Measurements from ENCODE around the gene PATL2.
"Not testable (repeated sequence)": the region's sequence is repeated elsewhere in the genome, so short reads cannot be mapped to it uniquely, and the experiment has no call there.

PATL2 gene

GRCh38 chr15:44647036-44647435 lies 64.1 kb downstream of the PATL2 start:
- no peak for DNase-seq (ENCODE audit: low spot score)

- no peak for DNase-seq (ENCODE audit: low spot score)
Measured at GRCh38 chr15:44646460-44646859, 64.7 kb downstream of the PATL2 start.

- DNase-seq (ENCODE audit: low spot score): no peak
Measured at GRCh38 chr15:44641651-44642050, 69.5 kb downstream of the PATL2 start.

GRCh38 chr15:44636976-44637375 lies 74.1 kb downstream of the PATL2 start:
- no peak for DNase-seq (ENCODE audit: low spot score)

GRCh38 chr15:44633603-44634002 lies 77.5 kb downstream of the PATL2 start:
- DNase-seq (ENCODE audit: low spot score): no peak

- DNase-seq (ENCODE audit: low spot score): not testable (repeated sequence)
Measured at GRCh38 chr15:44625286-44625685, 85.8 kb downstream of the PATL2 start.

- DNase-seq (ENCODE audit: low spot score): no peak
Measured at GRCh38 chr15:44623178-44623577, 87.9 kb downstream of the PATL2 start.

- no peak for DNase-seq (ENCODE audit: low spot score)
Measured at GRCh38 chr15:44620081-44620480, 91.0 kb downstream of the PATL2 start.

GRCh38 chr15:44616974-44617373 lies 94.1 kb downstream of the PATL2 start:
- no peak for DNase-seq (ENCODE audit: low spot score)

All from LoVo (cell line).